Measurements from ENCODE around the gene NF1.

DNA sequence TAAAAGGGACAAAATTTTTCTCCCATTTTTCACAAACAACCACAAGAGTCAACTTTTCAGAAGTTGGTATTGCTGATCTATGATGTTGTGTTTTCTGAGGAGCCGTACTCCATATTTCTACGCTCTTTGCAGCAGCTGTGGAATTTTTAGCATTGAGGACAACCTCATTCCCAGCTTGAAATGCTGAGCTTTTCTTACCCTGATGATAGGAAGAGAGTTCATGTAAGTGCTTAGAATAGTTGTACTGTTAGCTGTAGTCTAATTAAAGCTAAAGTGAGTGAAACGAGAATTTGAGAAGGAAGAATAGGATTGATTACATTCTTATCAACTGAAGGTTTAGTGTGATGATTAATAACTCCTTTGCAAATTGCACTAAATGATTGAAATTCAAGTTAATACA is 72.3 kb downstream of the NF1 start:
- TF ChIP-seq, protein P1, sequence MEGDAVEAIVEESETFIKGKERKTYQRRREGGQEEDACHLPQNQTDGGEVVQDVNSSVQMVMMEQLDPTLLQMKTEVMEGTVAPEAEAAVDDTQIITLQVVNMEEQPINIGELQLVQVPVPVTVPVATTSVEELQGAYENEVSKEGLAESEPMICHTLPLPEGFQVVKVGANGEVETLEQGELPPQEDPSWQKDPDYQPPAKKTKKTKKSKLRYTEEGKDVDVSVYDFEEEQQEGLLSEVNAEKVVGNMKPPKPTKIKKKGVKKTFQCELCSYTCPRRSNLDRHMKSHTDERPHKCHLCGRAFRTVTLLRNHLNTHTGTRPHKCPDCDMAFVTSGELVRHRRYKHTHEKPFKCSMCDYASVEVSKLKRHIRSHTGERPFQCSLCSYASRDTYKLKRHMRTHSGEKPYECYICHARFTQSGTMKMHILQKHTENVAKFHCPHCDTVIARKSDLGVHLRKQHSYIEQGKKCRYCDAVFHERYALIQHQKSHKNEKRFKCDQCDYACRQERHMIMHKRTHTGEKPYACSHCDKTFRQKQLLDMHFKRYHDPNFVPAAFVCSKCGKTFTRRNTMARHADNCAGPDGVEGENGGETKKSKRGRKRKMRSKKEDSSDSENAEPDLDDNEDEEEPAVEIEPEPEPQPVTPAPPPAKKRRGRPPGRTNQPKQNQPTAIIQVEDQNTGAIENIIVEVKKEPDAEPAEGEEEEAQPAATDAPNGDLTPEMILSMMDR (IDR thresholded peaks at IDR 0.05): no peak
- TF ChIP-seq POLR2A (IDR thresholded peaks at IDR 0.05) (no peak), POLR2AphosphoS5 (IDR thresholded peaks at IDR 0.05) (no peak)

Measured in prostate gland (tissue), 2 donors.